Measurements from ENCODE around the gene DPP7. TPM values are rescaled to one million over a fixed set of nuclear protein-coding genes. Genes with fewer than 3 reads are reported as not detected.

The DPP7 gene
- total RNA-seq, 2 donors from 2014 or later = 165 to 188 TPM

DNA sequence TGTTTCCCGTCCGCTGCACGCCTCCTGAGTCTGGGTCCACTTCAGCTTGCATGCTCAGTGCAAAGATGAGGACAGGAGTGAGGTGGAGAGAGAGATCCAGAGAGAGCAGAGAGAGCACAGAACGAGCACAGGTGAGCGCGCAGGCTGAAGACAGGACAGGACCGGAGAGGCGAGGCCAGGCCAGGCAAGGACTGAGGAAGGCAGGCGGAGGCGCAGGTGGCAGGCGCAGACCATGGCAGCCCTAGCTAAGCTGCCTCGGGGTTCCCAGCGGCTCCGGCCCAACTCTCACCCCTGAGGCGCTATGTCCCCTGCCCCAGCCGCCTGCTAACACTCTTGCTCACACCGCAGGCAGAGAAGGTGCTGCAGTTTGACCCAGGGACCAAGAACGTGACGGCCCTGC lies 34.1 kb upstream of the DPP7 start:
- Histone ChIP-seq H3K27me3 (peaks cover 0 to 4% of the 10 kb centered on the region in 2 donors), H3K4me1 (no peaks in the 10 kb centered on the region), H3K4me3 (no peak overlapping the region), H3K36me3 (no peaks in the 10 kb centered on the region), H3K27ac (no peak overlapping the region), H3K9me3 (no peaks in the 10 kb centered on the region)
- no peak for DNase-seq (ENCODE audit: low spot score)
- no peak for TF ChIP-seq CTCF (IDR thresholded peaks at IDR 0.05)

DNA sequence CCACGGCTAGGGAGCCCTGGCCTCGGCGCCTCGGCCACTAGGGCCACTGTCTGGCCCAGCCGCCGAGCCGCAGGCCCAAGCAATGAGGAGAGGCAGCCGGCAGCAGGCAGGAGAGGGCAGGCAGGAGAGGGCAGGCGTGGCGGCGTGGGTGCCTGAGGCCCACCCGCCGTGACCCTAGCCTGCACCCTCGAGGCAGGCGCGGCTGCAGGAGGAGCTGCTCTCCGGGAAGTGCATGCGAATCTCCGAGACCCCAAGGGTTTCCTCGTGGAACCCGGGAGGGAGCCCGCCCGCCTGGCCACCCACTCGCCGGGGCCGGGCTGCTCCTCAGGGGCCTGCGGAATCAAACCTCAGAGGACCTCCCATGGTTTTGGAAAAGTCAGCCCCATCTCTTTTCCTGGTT lies 33.7 kb upstream of the DPP7 start:
- no peak for TF ChIP-seq CTCF (IDR thresholded peaks at IDR 0.05)
- peaks cover 0 to 4% of the 10 kb centered on the region in 2 donors for H3K27me3 ChIP-seq
- H3K4me3 ChIP-seq = no peak overlapping the region
- no peak overlapping the region for H3K27ac ChIP-seq
- no peaks in the 10 kb centered on the region for H3K36me3 ChIP-seq
- DNase-seq (ENCODE audit: low spot score) = no peak
- H3K4me1 ChIP-seq = no peaks in the 10 kb centered on the region
- H3K9me3 ChIP-seq = no peaks in the 10 kb centered on the region

DNA sequence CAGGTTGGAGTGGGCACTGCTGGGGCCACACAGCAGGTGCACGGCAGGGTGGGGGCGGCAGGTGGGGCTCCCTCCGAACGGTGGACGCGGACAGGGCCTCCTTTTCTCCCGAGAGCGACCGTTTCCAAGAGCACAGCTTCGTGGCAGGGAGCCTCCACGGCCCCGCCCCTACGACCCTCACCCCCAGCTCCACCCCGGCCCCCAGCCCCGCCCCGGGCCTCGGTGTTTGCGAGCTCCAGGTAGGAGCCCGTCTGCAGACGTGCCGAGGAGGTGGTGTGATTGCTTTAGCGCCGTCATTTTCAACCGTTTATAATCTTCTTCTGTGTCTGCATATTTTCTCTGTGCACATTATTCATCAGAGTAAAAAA lies 33.2 kb upstream of the DPP7 start:
- Histone ChIP-seq H3K4me3 (no peak overlapping the region), H3K27ac (no peak overlapping the region), H3K27me3 (peaks cover 0 to 4% of the 10 kb centered on the region in 2 donors), H3K4me1 (no peaks in the 10 kb centered on the region), H3K36me3 (no peaks in the 10 kb centered on the region), H3K9me3 (no peaks in the 10 kb centered on the region)
- TF ChIP-seq CTCF (IDR thresholded peaks at IDR 0.05) = no peak
- DNase-seq (ENCODE audit: low spot score) = no peak

GRCh38 chr9:137147091-137147792 lies 32.7 kb upstream of the DPP7 start:
- DNase-seq (ENCODE audit: low spot score) = no peak

GRCh38 chr9:137146527-137146918 lies 32.0 kb upstream of the DPP7 start:
- Histone ChIP-seq H3K27ac (no peak overlapping the region), H3K4me1 (no peaks in the 10 kb centered on the region), H3K36me3 (no peaks in the 10 kb centered on the region), H3K27me3 (peaks cover 0 to 4% of the 10 kb centered on the region in 2 donors), H3K4me3 (no peak overlapping the region), H3K9me3 (no peaks in the 10 kb centered on the region)
- no peak for DNase-seq (ENCODE audit: low spot score)
- TF ChIP-seq CTCF (IDR thresholded peaks at IDR 0.05) = no peak

More at GRCh38 chr9:137147091-137147792, 32.7 kb upstream of the DPP7 start:
- Histone ChIP-seq H3K9me3 (no peaks in the 10 kb centered on the region), H3K4me1 (no peaks in the 10 kb centered on the region), H3K36me3 (no peaks in the 10 kb centered on the region), H3K27me3 (peaks cover 0 to 4% of the 10 kb centered on the region in 2 donors), H3K4me3 (no peak overlapping the region), H3K27ac (no peak overlapping the region)
- TF ChIP-seq CTCF (IDR thresholded peaks at IDR 0.05) = no peak
